ENCODE results near the gene TMBIM4.
"Not testable (repeated sequence)": the region's sequence is repeated elsewhere in the genome, so short reads cannot be mapped to it uniquely, and the experiment has no call there.

TMBIM4 gene, protein sequence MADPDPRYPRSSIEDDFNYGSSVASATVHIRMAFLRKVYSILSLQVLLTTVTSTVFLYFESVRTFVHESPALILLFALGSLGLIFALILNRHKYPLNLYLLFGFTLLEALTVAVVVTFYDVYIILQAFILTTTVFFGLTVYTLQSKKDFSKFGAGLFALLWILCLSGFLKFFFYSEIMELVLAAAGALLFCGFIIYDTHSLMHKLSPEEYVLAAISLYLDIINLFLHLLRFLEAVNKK

GRCh38 chr12:66169221-66170170 is at the start of gene TMBIM4:
TSS of gene TMBIM4 (minus strand) at chr12:66169996. CDS start at chr12:66169951, 45 bp downstream.
- DNase-seq (ENCODE audit: low read depth in 3 of 3) = peak; percentile 73 to 86 (median 79)

GRCh38 chr12:66217342-66217917 is 47.6 kb upstream of the TMBIM4 start:
- DNase-seq (ENCODE audit: low read depth in 3 of 3) = no peak

DNA sequence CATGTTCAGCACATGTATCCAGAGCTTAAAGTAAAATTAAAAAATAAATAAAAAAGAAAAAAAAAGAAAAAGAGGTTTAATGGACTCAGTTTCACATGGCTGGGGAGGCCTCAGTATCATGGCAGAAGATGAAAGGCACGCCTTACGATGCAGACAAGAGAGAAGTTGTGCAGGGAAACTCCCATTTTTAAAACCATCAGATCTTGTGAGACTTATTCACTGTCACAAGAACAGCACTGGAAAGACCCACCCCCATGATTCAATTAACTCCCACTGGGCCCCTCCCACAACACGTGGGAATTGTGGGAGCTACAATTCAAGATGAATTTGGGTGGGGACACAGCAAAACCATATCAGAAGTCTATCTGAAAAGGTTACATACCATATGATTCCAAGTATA is 43.2 kb upstream of the TMBIM4 start:
- not testable (repeated sequence) for DNase-seq (ENCODE audit: low read depth in 3 of 3)

DNA sequence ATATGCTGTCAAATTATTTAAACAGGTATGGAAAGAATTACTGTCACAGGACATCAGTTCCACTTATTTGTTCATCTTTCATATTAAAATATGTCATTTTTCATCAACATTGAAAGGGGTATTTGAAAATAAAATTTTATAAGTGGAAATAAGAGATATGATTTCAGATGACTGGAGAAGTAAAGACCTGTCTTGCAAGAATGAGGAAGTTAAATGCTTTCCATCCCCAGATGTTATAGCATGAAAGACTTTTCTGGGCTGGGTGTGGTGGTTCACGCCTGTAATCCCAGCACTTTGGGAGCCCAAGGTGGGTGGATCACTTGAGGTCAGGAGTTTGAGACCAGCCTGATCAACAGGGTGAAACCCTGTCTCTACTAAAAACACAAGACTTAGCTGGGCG is 41.8 kb upstream of the TMBIM4 start:
- not testable (repeated sequence) for DNase-seq (ENCODE audit: low read depth in 3 of 3)

GRCh38 chr12:66210840-66211239 is 41.0 kb upstream of the TMBIM4 start:
- DNase-seq (ENCODE audit: low read depth in 3 of 3) = no peak

DNA sequence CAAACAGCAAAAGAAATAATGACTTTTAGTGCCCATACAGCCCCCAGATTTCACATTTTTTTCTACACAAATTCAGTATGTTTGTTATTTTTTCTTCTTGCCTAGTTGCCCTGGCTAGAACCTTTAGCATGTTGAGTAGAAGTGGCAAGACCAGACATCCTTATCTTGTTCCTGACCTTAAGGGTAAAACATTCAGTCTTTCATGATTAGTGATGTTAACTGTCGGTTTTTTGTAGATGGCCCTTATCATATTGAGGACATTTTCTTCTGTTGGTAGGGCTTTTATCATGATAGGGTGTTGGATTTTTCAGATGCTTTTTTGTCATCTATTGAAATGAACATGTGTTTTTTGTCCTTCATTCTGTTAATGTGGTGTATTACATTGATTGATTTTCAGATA is 36.3 kb upstream of the TMBIM4 start:
- DNase-seq (ENCODE audit: low read depth in 3 of 3) = no peak

DNA sequence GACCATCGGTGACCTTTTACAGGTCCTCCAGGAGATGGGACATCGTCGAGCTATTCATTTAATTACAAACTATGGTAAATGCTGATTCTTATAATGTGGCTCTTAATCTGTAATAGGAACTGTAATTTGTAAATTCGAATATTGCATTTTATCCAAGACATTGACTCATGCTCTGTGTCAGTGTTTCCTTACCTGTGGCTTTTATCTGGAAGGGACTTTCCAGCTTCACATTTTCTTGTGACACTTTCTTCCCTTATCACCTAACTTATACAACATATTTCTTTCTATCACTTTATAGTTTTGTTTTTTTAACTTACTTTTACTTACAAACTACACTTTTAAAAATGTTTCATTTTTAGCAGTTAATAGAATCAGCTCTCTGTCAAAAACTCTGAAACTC is 34.0 kb upstream of the TMBIM4 start:
- DNase-seq (ENCODE audit: low read depth in 3 of 3) = no peak

DNA sequence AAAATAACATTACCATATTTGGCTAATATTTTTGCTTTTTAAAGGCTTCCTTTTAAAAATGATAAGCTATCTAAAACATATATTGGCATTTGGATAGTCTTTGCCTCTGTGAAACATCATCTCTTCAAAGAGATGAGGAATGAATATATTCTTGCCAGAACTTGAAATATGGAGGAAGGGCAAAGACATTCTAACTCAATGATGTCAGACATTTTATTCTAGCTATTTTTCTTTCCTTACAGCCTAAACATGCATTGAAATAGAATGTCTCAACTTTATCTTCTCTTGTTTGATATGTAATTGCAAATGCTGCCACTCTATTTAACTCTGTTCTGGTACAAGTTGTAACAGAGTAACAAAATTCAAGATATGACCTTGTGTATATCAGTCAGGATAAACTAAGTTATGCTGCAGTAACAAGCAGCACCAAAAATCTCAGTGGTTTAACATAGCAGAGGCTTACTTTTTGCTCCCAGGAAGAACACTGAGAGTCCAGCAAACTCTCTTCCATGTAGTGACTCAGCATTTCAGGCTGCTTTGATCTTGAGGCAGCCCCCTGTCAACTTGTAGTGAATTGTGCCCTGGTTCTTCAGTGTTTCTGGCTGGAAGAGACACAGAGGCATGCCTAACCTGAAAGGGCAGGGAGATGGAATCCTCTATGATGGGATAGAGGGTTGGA is 30.2 kb upstream of the TMBIM4 start:
- no peak for DNase-seq (ENCODE audit: low read depth in 3 of 3)

DNA sequence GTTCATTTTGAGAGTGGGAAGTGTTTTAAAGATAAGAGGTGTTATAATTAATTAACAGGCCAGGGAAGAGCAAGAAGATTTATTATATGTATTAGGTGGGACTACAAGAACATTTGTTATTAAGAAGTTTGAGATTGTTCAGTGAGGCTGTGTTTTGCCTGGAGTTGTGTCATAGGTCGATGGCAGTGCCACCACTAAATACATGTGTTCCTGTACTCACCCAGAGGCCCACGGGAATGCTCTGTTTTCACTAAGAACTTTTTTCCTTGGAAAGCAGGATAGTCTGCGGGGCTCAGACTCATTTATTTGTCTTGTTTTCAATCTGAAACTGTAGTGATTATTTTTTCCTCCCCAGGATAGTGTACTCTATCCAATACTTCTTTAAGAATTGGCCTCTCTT is 29.3 kb upstream of the TMBIM4 start:
- no peak for DNase-seq (ENCODE audit: low read depth in 3 of 3)

GRCh38 chr12:66197495-66197921 is 27.7 kb upstream of the TMBIM4 start:
- no peak for DNase-seq (ENCODE audit: low read depth in 3 of 3)

- DNase-seq (ENCODE audit: low read depth in 3 of 3) = no peak
Observed at GRCh38 chr12:66196806-66197205, 27.0 kb upstream of the TMBIM4 start.

GRCh38 chr12:66195242-66195641 is 25.4 kb upstream of the TMBIM4 start:
- no peak for DNase-seq (ENCODE audit: low read depth in 3 of 3)

GRCh38 chr12:66194122-66194521 is 24.3 kb upstream of the TMBIM4 start:
- no peak for DNase-seq (ENCODE audit: low read depth in 3 of 3)

GRCh38 chr12:66191547-66192126 is 21.8 kb upstream of the TMBIM4 start:
- no peak for DNase-seq (ENCODE audit: low read depth in 3 of 3)

GRCh38 chr12:66190519-66191370 is 20.9 kb upstream of the TMBIM4 start:
- no peak for DNase-seq (ENCODE audit: low read depth in 3 of 3)

DNA sequence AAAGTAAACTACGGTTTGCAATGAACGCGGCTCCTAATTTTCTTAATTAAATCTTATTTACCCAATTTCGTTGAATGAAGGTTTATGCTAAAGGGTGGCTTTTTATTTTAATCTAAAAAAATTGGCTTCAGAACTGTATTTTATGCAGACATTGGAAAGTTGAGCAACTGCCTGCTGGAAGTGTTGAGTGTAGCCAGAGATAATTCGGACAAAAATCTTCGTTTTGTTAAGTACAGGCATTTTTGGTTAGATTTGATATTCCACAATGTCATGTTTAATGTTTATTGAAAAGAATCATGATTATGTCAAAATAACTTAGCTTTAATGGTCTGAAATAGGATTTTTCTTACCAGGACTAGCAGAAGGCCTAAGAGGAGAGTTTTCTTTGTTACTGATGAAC is 20.1 kb upstream of the TMBIM4 start:
- DNase-seq (ENCODE audit: low read depth in 3 of 3) = no peak

DNA sequence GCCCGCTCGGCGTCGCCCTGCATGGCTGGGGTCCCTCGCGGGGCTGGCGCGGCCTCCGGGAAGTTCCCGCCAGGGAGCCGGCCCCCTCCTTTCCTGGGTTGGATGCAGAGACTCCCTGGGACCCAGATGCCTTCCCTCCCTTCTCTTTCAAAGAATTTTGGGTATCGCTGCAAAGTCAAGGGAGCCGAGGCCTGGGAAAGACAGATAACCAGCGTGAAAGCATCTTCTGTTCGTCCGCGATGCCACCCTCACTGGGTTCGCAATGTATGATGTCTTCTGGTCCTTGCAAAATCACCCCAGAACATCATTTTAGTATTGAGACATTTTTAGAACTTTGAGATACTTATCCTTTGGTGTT is 19.7 kb upstream of the TMBIM4 start:
- DNase-seq (ENCODE audit: low read depth in 3 of 3) = no peak

GRCh38 chr12:66188584-66189485 is 19.0 kb upstream of the TMBIM4 start, which contains the start of gene IRAK3:
TSS of gene IRAK3 (plus strand) at chr12:66189214. CDS start at chr12:66189300, 86 bp downstream.
- DNase-seq (ENCODE audit: low read depth in 3 of 3) = peak in 1 of 3 experiments; percentile 33

GRCh38 chr12:66187821-66188220 is 18.0 kb upstream of the TMBIM4 start:
- no peak for DNase-seq (ENCODE audit: low read depth in 3 of 3)

GRCh38 chr12:66187036-66187435 is 17.2 kb upstream of the TMBIM4 start:
- DNase-seq (ENCODE audit: low read depth in 3 of 3) = no peak
